ENCODE results near the gene SYT11. TPM values are rescaled to one million over a fixed set of nuclear protein-coding genes. Genes with fewer than 3 reads are reported as not detected.

Gene SYT11
- total and polyA plus RNA-seq, 10 donors, result 1.1 to 22.1 (median 11.9) TPM

GRCh38 chr1:155899683-155900082 lies 40.3 kb downstream of the SYT11 start:
- Histone ChIP-seq H3K27ac (no peak overlapping the region), H3K4me1 (no peaks in the 10 kb centered on the region), H3K4me3 (no peak overlapping the region), H3K36me3 (peaks cover 6 to 96% (median 80%) of the 10 kb centered on the region in 6 donors), H3K9me3 (no peaks in the 10 kb centered on the region), H3K27me3 (replicated peaks in 1 of 7) (no peaks in the 10 kb centered on the region)
- DNase-seq, result no peak
- no peak for TF ChIP-seq POLR2A (IDR thresholded peaks at IDR 0.05)
- no peak for TF ChIP-seq CTCF (IDR thresholded peaks at IDR 0.05 in 8 of 11, conservative IDR thresholded peaks at IDR 0.05 in 3 of 11)
- TF ChIP-seq POLR2AphosphoS5 (IDR thresholded peaks at IDR 0.05), result no peak
- 92 to 98% (median 97%) methylated on average over 2 of the region's 2 CpGs for WGBS, 5 donors
- intact Hi-C loops (cut with DNase I; ENCODE audit: low total_unique reads), result no loop called here

- TF ChIP-seq POLR2A (IDR thresholded peaks at IDR 0.05), result no peak
- no peak for TF ChIP-seq POLR2AphosphoS5 (IDR thresholded peaks at IDR 0.05)
- TF ChIP-seq CTCF (IDR thresholded peaks at IDR 0.05 in 8 of 11, conservative IDR thresholded peaks at IDR 0.05 in 3 of 11), result no peak
- Histone ChIP-seq H3K27me3 (replicated peaks in 1 of 7) (no peaks in the 10 kb centered on the region), H3K4me1 (no peaks in the 10 kb centered on the region), H3K27ac (no peak overlapping the region), H3K36me3 (peaks cover 6 to 100% (median 85%) of the 10 kb centered on the region in 6 donors), H3K9me3 (no peaks in the 10 kb centered on the region), H3K4me3 (no peak overlapping the region)
- 87 to 94% (median 93%) methylated on average over 4 of the region's 4 CpGs for WGBS, 5 donors
- intact Hi-C loops (cut with DNase I; ENCODE audit: low total_unique reads), result no loop called here
- no peak for DNase-seq
Measured at GRCh38 chr1:155900161-155900560, 40.8 kb downstream of the SYT11 start.

GRCh38 chr1:155904261-155904660 lies 44.9 kb downstream of the SYT11 start:
- 92 to 96% (median 95%) methylated on average over 12 of the region's 12 CpGs for WGBS, 5 donors
- H3K4me1 ChIP-seq, result peaks cover 0 to 23% (median 10%) of the 10 kb centered on the region in 6 donors
- TF ChIP-seq POLR2AphosphoS5 (IDR thresholded peaks at IDR 0.05), result no peak
- no peak overlapping the region for H3K4me3 ChIP-seq
- H3K27me3 ChIP-seq (replicated peaks in 1 of 7), result no peaks in the 10 kb centered on the region
- no peak for DNase-seq
- peaks cover 6 to 100% (median 93%) of the 10 kb centered on the region in 6 donors for H3K36me3 ChIP-seq
- no peak overlapping the region for H3K27ac ChIP-seq
- H3K9me3 ChIP-seq, result no peaks in the 10 kb centered on the region
- intact Hi-C loops (cut with DNase I; ENCODE audit: low total_unique reads), result no loop called here

GRCh38 chr1:155909894-155910293 lies 50.5 kb downstream of the SYT11 start:
- Histone ChIP-seq H3K27me3 (replicated peaks in 1 of 7) (no peaks in the 10 kb centered on the region), H3K27ac (peak overlapping the region; percentile 76 to 94 (median 92)), H3K36me3 (peaks cover 0 to 83% (median 69%) of the 10 kb centered on the region in 6 donors), H3K4me3 (peak overlapping the region; percentile 58 to 84 (median 69)), H3K9me3 (no peaks in the 10 kb centered on the region), H3K4me1 (peaks cover 13 to 47% (median 29%) of the 10 kb centered on the region in 6 donors)
- DNase-seq, result no peak
- intact Hi-C loops (cut with DNase I; ENCODE audit: low total_unique reads), result no loop called here
- no peak for TF ChIP-seq CTCF (IDR thresholded peaks at IDR 0.05 in 8 of 11, conservative IDR thresholded peaks at IDR 0.05 in 3 of 11)
- TF ChIP-seq POLR2AphosphoS5 (IDR thresholded peaks at IDR 0.05), result peak in 1 of 3 donors; percentile 41
- WGBS, 5 donors, result 45 to 61% (median 47%) methylated on average over 4 of the region's 4 CpGs

All from spleen (tissue), 11 donors.